Fibroblast of mammary gland (primary cell): ENCODE data around the gene DGKB.

Experiments
- DNase-seq: peaks from one replicate; pipeline ENCODE4 v3.0.0-alpha.2; 2010; ENCODE audit warnings: low read depth
- H3K4me3 ChIP-seq: 2 replicates; pipeline ENCODE4 v1.5.1; 2011; ENCODE audit warnings: low read depth, mild to moderate bottlenecking, low read length, moderate library complexity; ENCODE audit not compliant: control insufficient read depth
- TF ChIP-seq, protein P1 (sequence below): conservative IDR thresholded peaks from 2 replicates; pipeline ENCODE4 v1.5.1; 2011; ENCODE audit warnings: low read depth, low read length, inconsistent platforms; ENCODE audit not compliant: control insufficient read depth, insufficient read depth

Gene DGKB

DNA sequence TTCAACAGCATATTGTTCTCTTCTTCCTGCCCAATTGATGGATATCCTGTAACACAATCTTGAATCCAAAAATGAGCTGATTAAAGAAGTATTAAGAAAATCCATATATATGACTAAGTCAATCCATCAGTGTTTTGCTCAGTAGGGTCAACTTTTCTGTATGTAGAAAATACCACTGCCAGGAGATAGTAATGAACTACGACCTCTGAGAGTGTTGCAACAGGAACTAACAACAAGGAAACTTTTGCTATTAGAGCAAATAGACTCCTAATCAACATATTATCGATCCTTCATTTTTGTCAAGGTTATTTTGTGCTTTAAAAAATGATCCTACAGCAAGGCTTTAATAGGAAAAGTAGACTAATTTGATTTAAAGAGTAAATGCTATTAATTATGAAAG lies 507.8 kb downstream of the DGKB start:
- no peak for DNase-seq

DNA sequence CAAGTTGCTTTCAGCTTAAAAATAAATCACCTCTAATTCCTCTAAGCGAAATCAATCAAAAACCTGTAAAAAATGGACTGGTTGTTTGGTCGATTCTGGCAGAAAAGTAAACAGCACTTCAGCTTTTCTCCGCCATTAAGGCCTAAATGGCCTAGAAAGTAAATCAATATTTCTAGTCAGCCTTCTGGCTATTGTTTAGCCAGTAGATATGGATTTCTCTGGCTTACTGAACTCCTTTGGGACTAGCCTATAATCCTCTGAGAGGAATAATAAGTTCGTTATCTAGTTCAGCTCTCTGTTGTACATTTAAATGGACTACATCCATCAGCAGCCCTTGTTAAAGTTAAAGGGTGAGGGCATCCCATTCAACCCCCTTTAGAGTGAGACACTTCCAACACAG lies 513.0 kb downstream of the DGKB start:
- no peak overlapping the region for H3K4me3 ChIP-seq
- TF ChIP-seq, protein P1, sequence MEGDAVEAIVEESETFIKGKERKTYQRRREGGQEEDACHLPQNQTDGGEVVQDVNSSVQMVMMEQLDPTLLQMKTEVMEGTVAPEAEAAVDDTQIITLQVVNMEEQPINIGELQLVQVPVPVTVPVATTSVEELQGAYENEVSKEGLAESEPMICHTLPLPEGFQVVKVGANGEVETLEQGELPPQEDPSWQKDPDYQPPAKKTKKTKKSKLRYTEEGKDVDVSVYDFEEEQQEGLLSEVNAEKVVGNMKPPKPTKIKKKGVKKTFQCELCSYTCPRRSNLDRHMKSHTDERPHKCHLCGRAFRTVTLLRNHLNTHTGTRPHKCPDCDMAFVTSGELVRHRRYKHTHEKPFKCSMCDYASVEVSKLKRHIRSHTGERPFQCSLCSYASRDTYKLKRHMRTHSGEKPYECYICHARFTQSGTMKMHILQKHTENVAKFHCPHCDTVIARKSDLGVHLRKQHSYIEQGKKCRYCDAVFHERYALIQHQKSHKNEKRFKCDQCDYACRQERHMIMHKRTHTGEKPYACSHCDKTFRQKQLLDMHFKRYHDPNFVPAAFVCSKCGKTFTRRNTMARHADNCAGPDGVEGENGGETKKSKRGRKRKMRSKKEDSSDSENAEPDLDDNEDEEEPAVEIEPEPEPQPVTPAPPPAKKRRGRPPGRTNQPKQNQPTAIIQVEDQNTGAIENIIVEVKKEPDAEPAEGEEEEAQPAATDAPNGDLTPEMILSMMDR = no peak
- no peak for DNase-seq

More for the DNA sequence above, 507.8 kb downstream of the DGKB start:
- TF ChIP-seq, protein P1 = no peak
- no peak overlapping the region for H3K4me3 ChIP-seq

- TF ChIP-seq, protein P1 = no peak
- H3K4me3 ChIP-seq = no peak overlapping the region
- DNase-seq = no peak
Observed at GRCh38 chr7:14389181-14389591, 513.4 kb downstream of the DGKB start.

- TF ChIP-seq, protein P1 = no peak
- H3K4me3 ChIP-seq = no peak overlapping the region
- DNase-seq = peak; percentile 30
Observed at GRCh38 chr7:14385074-14385473, 517.5 kb downstream of the DGKB start.

- H3K4me3 ChIP-seq = no peak overlapping the region
- DNase-seq = no peak
- TF ChIP-seq, protein P1 = no peak
Observed at GRCh38 chr7:14381936-14382335, 520.6 kb downstream of the DGKB start.

DNA sequence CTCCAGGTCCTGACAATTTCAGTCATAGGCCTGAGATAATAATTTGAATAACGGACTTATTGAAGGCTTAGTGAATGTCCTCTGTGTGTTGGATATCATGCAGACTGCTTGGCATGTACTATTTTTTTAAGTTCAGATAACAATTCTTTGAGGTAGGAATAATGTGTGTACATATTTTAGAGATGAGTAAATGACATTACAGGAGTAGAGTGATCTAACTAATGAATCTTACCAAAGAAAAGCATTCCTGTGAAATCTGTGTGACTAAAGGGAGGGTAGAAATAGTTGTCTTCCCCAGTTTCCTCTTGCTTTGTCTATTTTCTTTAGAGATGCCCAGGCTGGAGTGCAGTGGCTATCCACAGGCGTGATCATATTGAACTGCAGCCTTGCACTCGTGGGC lies 521.2 kb downstream of the DGKB start:
- TF ChIP-seq, protein P1 = no peak
- DNase-seq = peak; percentile 20
- H3K4me3 ChIP-seq = no peak overlapping the region

DNA sequence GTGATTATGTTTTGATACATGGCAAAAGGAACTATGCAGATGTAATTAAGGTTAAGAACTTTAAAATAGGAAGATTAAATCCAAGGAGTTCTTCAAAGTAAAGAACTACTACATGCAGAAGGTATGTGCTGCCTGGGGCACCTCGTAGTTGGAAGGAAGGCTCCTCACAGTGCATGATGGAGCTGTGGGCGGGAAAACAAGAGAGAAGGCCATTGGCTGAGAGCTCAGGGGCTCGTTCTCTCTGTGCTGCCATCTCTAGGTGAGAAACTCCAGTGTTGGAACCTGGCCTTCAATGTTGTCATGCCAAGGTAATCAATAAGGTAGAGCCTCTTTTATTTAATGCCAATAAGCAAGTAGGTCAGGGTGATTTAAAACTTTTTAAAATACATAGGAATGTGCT lies 521.7 kb downstream of the DGKB start:
- no peak for DNase-seq

More for the DNA sequence above, 521.7 kb downstream of the DGKB start:
- TF ChIP-seq, protein P1 = no peak
- no peak overlapping the region for H3K4me3 ChIP-seq
